ENCODE data around the gene ITPRIP. TPM values are rescaled to one million over a fixed set of nuclear protein-coding genes. Genes with fewer than 3 reads are reported as not detected.

Gene ITPRIP
- polyA plus RNA-seq, 5 donors: 12.8 to 18.4 (median 17.2) TPM

- peak; percentile 83 to 88 for DNase-seq
Measured at GRCh38 chr10:104291439-104291951, 46.8 kb downstream of the ITPRIP start.

- no peak for DNase-seq
Measured at GRCh38 chr10:104288355-104288754, 49.9 kb downstream of the ITPRIP start.

GRCh38 chr10:104286939-104287338 lies 51.3 kb downstream of the ITPRIP start:
- DNase-seq: no peak

- no peak for DNase-seq
Measured at GRCh38 chr10:104284846-104285245, 53.4 kb downstream of the ITPRIP start.

GRCh38 chr10:104281694-104282093 lies 56.6 kb downstream of the ITPRIP start:
- DNase-seq: no peak

- DNase-seq: no peak
Measured at GRCh38 chr10:104279550-104280259, 58.6 kb downstream of the ITPRIP start.

- DNase-seq: no peak
Measured at GRCh38 chr10:104277785-104278184, 60.5 kb downstream of the ITPRIP start.

GRCh38 chr10:104276192-104276591 lies 62.1 kb downstream of the ITPRIP start:
- no peak for DNase-seq

- peak; percentile 48 to 57 for DNase-seq
Measured at GRCh38 chr10:104274762-104275721, 63.2 kb downstream of the ITPRIP start.

- no peak for DNase-seq
Measured at GRCh38 chr10:104273899-104274575, 64.2 kb downstream of the ITPRIP start.

- DNase-seq: no peak
Measured at GRCh38 chr10:104273286-104273685, 65.0 kb downstream of the ITPRIP start.

GRCh38 chr10:104268713-104269645 lies 69.3 kb downstream of the ITPRIP start, which contains the start of gene GSTO2:
Gene GSTO2 (plus strand): TSS chr10:104269184. CDS start chr10:104274916, 5,732 bp downstream.
- DNase-seq: peak; percentile 95 to 96

- DNase-seq: no peak
Measured at GRCh38 chr10:104268405-104268712, 69.9 kb downstream of the ITPRIP start.

- no peak for DNase-seq
Measured at GRCh38 chr10:104267721-104268404, 70.4 kb downstream of the ITPRIP start.

GRCh38 chr10:104264783-104265182 lies 73.5 kb downstream of the ITPRIP start:
- DNase-seq: no peak

GRCh38 chr10:104262055-104262454 lies 76.2 kb downstream of the ITPRIP start:
- no peak for DNase-seq

- no peak for DNase-seq
Measured at GRCh38 chr10:104260775-104261115, 77.5 kb downstream of the ITPRIP start.

GRCh38 chr10:104259999-104260774 lies 78.1 kb downstream of the ITPRIP start:
- DNase-seq: no peak

Measured in right lung (tissue), 5 donors.